ENCODE measurements around the gene KMT2E. TPM values are rescaled to one million over a fixed set of nuclear protein-coding genes. Genes with fewer than 3 reads are reported as not detected.

The KMT2E gene
- total and polyA plus RNA-seq, 3 donors from 2014 or later = 21.1 to 133 (median 96.6) TPM

DNA sequence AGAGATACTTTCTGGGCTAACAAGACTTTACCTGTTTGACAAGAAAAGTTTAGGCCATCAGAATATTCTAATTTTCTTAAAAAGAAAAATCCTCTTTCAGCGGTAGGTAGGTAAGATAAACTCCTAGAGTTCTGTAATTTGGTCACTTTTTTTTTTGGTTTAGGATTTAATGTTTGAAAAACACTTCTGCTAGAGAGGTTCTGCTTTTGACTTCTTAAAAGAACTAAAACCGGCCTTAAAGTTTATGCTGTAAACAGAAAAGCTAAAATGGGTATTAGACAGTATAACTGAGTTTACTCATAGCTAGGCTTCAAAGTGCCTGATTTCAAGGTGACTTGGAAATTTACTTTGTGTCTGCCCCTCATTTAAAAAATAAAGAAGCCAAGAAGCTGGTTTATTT, 21.7 kb upstream of the KMT2E start:
- intact Hi-C loops (cut with DNase I; ENCODE audit: low total_unique reads) = no loop called here
- no peak for DNase-seq
- Histone ChIP-seq H3K4me3 (no peak overlapping the region), H3K27ac (no peak overlapping the region), H3K9me3 (no peaks in the 10 kb centered on the region), H3K36me3 (ENCODE audit: low read depth, missing control alignments) (no peaks in the 10 kb centered on the region), H3K27me3 (no peaks in the 10 kb centered on the region), H3K4me1 (peaks cover 4% of the 10 kb centered on the region)
- 88% methylated on average over 2 of the region's 2 CpGs for WGBS, 2 donors
- TF ChIP-seq, protein P1, sequence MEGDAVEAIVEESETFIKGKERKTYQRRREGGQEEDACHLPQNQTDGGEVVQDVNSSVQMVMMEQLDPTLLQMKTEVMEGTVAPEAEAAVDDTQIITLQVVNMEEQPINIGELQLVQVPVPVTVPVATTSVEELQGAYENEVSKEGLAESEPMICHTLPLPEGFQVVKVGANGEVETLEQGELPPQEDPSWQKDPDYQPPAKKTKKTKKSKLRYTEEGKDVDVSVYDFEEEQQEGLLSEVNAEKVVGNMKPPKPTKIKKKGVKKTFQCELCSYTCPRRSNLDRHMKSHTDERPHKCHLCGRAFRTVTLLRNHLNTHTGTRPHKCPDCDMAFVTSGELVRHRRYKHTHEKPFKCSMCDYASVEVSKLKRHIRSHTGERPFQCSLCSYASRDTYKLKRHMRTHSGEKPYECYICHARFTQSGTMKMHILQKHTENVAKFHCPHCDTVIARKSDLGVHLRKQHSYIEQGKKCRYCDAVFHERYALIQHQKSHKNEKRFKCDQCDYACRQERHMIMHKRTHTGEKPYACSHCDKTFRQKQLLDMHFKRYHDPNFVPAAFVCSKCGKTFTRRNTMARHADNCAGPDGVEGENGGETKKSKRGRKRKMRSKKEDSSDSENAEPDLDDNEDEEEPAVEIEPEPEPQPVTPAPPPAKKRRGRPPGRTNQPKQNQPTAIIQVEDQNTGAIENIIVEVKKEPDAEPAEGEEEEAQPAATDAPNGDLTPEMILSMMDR (IDR thresholded peaks at IDR 0.05) = no peak
- no peak for TF ChIP-seq POLR2A (IDR thresholded peaks at IDR 0.05)

DNA sequence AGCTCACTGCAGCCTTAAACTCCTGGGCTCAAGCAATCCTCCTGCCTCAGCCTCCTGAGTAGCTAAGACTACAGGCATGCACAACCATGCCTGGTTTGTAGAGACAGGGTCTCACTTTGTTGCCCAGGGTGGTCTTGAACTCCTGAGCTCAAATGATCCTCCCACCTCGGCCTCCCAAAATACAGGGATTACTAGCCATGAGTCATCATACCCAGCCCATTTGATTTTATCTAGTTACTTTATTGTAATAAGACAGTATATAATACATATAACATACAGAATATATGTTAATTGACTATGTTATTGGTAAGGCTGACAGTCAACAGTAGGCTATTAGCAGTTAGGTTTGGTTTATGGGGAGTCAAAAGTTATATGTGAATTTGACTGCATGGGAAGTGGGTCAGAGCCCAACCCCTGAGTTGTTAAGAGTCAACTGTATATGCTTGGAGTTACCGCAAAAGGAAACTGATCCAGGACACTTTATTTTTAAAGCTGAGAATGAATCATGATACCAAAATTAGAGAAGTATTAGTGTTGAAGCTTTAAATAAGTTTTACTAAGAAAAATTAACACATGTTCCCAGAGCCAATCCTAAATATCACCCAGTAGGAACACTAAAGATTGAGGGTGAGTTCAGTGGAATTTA, 20.7 kb upstream of the KMT2E start:
- TF ChIP-seq POLR2A (IDR thresholded peaks at IDR 0.05) = no peak
- TF ChIP-seq, protein P1 (IDR thresholded peaks at IDR 0.05) = no peak
- Histone ChIP-seq H3K27ac (no peak overlapping the region), H3K4me3 (no peak overlapping the region), H3K9me3 (no peaks in the 10 kb centered on the region), H3K36me3 (ENCODE audit: low read depth, missing control alignments) (no peaks in the 10 kb centered on the region), H3K4me1 (peaks cover 4% of the 10 kb centered on the region), H3K27me3 (no peaks in the 10 kb centered on the region)
- 85 to 90% methylated on average over 2 of the region's 2 CpGs for WGBS, 2 donors
- intact Hi-C loops (cut with DNase I; ENCODE audit: low total_unique reads) = no loop called here
- no peak for DNase-seq

DNA sequence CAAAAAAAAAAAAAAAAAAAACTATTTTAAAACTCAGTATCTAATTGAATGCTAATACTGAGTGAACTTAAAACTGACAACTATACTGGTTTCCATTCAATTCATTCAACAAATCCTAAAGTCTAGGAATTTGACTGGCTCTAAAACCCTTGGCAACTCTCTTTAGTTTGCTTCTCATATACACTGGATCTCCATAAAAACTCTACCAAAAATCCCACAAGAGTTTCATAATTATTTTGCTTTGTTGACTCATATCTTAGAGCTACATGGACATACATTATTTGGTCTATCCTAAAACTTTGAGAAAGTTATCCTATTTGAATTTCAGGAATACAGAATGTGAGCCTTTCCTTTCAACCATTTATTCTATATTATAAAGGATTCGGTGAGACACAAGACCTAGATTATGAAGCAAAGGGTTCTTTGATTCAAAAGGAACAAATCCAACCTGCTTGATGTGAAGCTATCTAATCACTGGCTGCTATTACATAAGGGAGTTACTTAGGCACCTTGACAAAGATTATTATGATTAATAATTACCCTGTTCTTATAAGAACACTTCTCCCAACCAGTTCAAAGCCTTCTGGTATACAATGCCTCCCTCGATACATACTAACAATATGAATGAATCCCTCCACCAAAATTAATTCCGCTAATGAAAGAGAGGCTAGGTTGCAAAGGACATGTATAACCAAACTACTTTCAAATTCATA, 15.8 kb upstream of the KMT2E start:
- Histone ChIP-seq H3K4me3 (no peak overlapping the region), H3K4me1 (peaks cover 21% of the 10 kb centered on the region), H3K27ac (no peak overlapping the region), H3K36me3 (ENCODE audit: low read depth, missing control alignments) (no peaks in the 10 kb centered on the region), H3K27me3 (no peaks in the 10 kb centered on the region), H3K9me3 (no peaks in the 10 kb centered on the region)
- intact Hi-C loops (cut with DNase I; ENCODE audit: low total_unique reads) = no loop called here
- TF ChIP-seq, protein P1 (IDR thresholded peaks at IDR 0.05) = no peak
- TF ChIP-seq POLR2A (IDR thresholded peaks at IDR 0.05) = no peak
- DNase-seq = no peak
- whole genome bisulfite sequencing, 2 donors = 77 to 86% methylated on average over 3 of the region's 3 CpGs

DNA sequence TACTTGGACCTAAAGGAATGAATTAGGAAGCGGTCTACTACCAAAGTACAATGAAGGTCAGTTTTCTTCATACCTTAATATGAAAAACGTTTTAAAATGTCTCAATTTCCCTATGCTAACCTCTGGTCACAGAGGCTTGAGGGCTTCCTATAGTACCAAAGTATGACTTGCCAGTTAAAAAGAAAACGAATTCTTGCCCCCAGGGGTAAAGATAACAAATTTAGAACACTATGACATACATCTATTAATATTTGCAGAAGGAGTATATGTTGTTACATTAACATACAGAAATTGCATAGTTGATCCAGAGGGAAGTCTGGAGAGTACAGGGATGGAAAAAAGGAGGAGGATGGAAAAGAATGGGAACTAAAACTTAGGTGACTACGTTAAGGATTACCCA, 13.8 kb upstream of the KMT2E start:
- Histone ChIP-seq H3K27ac (no peak overlapping the region), H3K4me3 (no peak overlapping the region), H3K27me3 (no peaks in the 10 kb centered on the region), H3K4me1 (peaks cover 35% of the 10 kb centered on the region), H3K36me3 (ENCODE audit: low read depth, missing control alignments) (no peaks in the 10 kb centered on the region), H3K9me3 (no peaks in the 10 kb centered on the region)
- no peak for TF ChIP-seq POLR2A (IDR thresholded peaks at IDR 0.05)
- TF ChIP-seq, protein P1 (IDR thresholded peaks at IDR 0.05) = no peak
- WGBS, 2 donors = 47 to 57% methylated on average over 4 of the region's 4 CpGs
- no peak for DNase-seq
- intact Hi-C loops (cut with DNase I; ENCODE audit: low total_unique reads) = no loop called here

Measured in testis (tissue), 3 donors.